Spleen (tissue), 13 donors: Measurements from ENCODE around the gene GLIPR1L1. TPM values are rescaled to one million over a fixed set of nuclear protein-coding genes. Genes with fewer than 3 reads are reported as not detected.

ENCODE experiments used
- DNase-seq: peaks from one replicate; pipeline ENCODE4 v3.0.0-alpha.2; 2020
- H3K27ac ChIP-seq, 8 donors: fragments of 200-600 bp; sonication (generic) in 7 of 8; 1 replicate in 4 of 8; 2 replicates in 4 of 8; pipeline versions ENCODE4 v1.5.0 to v1.8.0; 2016 to 2021; ENCODE audit warnings: inconsistent platforms in 4 of 8, mild to moderate bottlenecking in 4 of 8, moderate library complexity in 1 of 8
- H3K27me3 ChIP-seq, 7 donors: fragments of 200-600 bp; sonication (generic) in 6 of 7; replicated peaks in 1 of 7; 1 replicate in 4 of 7; 2 replicates in 3 of 7; pipeline versions ENCODE4 v1.5.0 to v1.8.0; 2016 to 2021; ENCODE audit warnings: inconsistent platforms in 3 of 7, mild to moderate bottlenecking in 1 of 7
- H3K36me3 ChIP-seq, 6 donors: fragments of 200-600 bp; sonication (generic) in 5 of 6; 1 replicate in 4 of 6; 2 replicates in 2 of 6; pipeline versions ENCODE4 v1.5.0 to v1.8.0; 2016 to 2021; ENCODE audit warnings: inconsistent platforms in 2 of 6
- H3K4me1 ChIP-seq, 6 donors: fragments of 200-600 bp; sonication (generic) in 5 of 6; 1 replicate in 3 of 6; 2 replicates in 3 of 6; pipeline versions ENCODE4 v1.5.0 to v1.8.0; 2016 to 2021; ENCODE audit warnings: inconsistent platforms in 3 of 6
- H3K4me3 ChIP-seq, 8 donors: fragments of 200-600 bp; sonication (generic) in 7 of 8; 1 replicate in 4 of 8; 2 replicates in 4 of 8; pipeline versions ENCODE4 v1.5.0 to v1.8.0; 2016 to 2021; ENCODE audit warnings: inconsistent platforms in 4 of 8, mild to moderate bottlenecking in 4 of 8, moderate library complexity in 2 of 8
- H3K9me3 ChIP-seq, 8 donors: fragments of 200-600 bp; sonication (generic) in 7 of 8; 1 replicate in 4 of 8; 2 replicates in 4 of 8; pipeline versions ENCODE4 v1.5.0 to v1.8.0; 2016 to 2021; ENCODE audit warnings: inconsistent platforms in 4 of 8
- CTCF ChIP-seq, 11 experiments: fragments of 200-600 bp in 7 of 11; fragments of 450-650 bp in 4 of 11; sonication (generic) in 4 of 11; IDR thresholded peaks in 8 of 11; conservative IDR thresholded peaks in 3 of 11; 1 replicate in 7 of 11; 2 replicates in 4 of 11; pipeline versions ENCODE4 v1.4.0 to v1.8.0; 2016 to 2021; ENCODE audit warnings: antibody characterized with exemption in 11 of 11, inconsistent platforms in 4 of 11, mild to moderate bottlenecking in 1 of 11
- POLR2A ChIP-seq, 3 donors: fragments of 450-650 bp; IDR thresholded peaks; one replicate each; pipeline ENCODE4 v1.5.1; 2017; ENCODE audit warnings: antibody characterized with exemption in 3 of 3, mild to moderate bottlenecking in 1 of 3
- POLR2AphosphoS5 ChIP-seq, 3 donors: sonication (generic); formaldehyde crosslinking; IDR thresholded peaks; one replicate each; pipeline ENCODE4 v1.5.1; 2017; ENCODE audit warnings: antibody characterized with exemption in 3 of 3
- WGBS, 5 donors: extraction: QIAGEN DNeasy Blood & Tissue Kit in 3 of 5; methylation state at CpG; one replicate each; pipeline versions ENCODE4 v1.1.5 to v1.1.7; 2013 to 2018; 5-methylcytosine and 5-hydroxymethylcytosine counted together
- intact Hi-C: fragments of 100-400 bp; cut with DNase I; formaldehyde crosslinking; loops from one replicate; pipeline ENCODE4 v1.15.0; 2023; ENCODE audit warnings: low total_unique reads
- long read RNA-seq, 2 donors: transcript quantifications; one replicate each; lab custom pipeline, GENCODE V29; 2026
- polyA plus RNA-seq, 3 donors: library from polyadenylated mRNA; stranded (reverse); fragments of 200-250 nt; gene quantifications; one replicate each; pipeline ENCODE4 v1.2.1, GENCODE V29; 2013
- total RNA-seq, 7 donors: library from RNA; depleted of rRNA in 3 of 7; stranded (reverse); fragments of >200 nt in 3 of 7; fragmentation: NEBNext Ultra II Directional in 4 of 7; extraction: Animal tissue kit (Norgen Biotek cat#: 25700) in 4 of 7; gene quantifications; one replicate each; pipeline versions ENCODE4 v1.1.0 to v1.2.1, GENCODE V29; 2016 to 2021
- donor health status: healthy with polysubstance abuse.
- donor health status: DM: no; HTN: no; CAD: no; lungs with moderate emphysema.
- donor health status: DM: no; HTN: no; CAD: no.
- donor health status: Bipolar disorder and iron deficiency.
- donor health status: healthy.
- donor health status: DM: no; HTN: no; CAD: no.
- donor health status: DM: yes; HTN: yes; CAD: no.

GLIPR1L1 gene
- total RNA-seq (not detected), polyA plus RNA-seq (not detected)
- long read RNA-seq, donor 1: 0 reads
- long read RNA-seq, donor 2: 0 reads

- H3K4me3 ChIP-seq: peak within 1 kb of the TSS in 7 of 8 donors; percentile 6 to 64 (median 28)
- peak; percentile 89 for DNase-seq
- peak; percentile 64 to 73 (median 65) for TF ChIP-seq POLR2AphosphoS5 (IDR thresholded peaks at IDR 0.05)
- TF ChIP-seq CTCF (IDR thresholded peaks at IDR 0.05 in 8 of 11, conservative IDR thresholded peaks at IDR 0.05 in 3 of 11): peak; percentile 53 to 90 (median 82)
- TF ChIP-seq POLR2A (IDR thresholded peaks at IDR 0.05): no peak
- intact Hi-C loops: loop anchor here (10.0 kb wide), 1 partner anchor 180 kb away; the partner anchor contains the start of gene KRR1
- H3K27me3 ChIP-seq: peaks cover 0 to 15% (median 0%) of the 10 kb centered on the region in 7 donors
- H3K27ac ChIP-seq: peak within 1 kb of the TSS in 2 of 8 donors; percentile 28 to 34
- WGBS, 5 donors: 3 to 8% (median 4%) methylated on average over 23 of the region's 23 CpGs
- no peaks in the 10 kb centered on the region for H3K36me3 ChIP-seq
- no peaks in the 10 kb centered on the region for H3K9me3 ChIP-seq
- H3K4me1 ChIP-seq: peaks cover 0 to 27% (median 19%) of the 10 kb centered on the region in 6 donors
These were observed at the start of gene GLIPR1L1 for GRCh38 chr12:75334384-75335030. TSS of gene GLIPR1L1 (plus strand) at chr12:75334670. CDS start at chr12:75334729, 59 bp downstream.

GRCh38 chr12:75288860-75289259, 45.6 kb upstream of the GLIPR1L1 start:
- Histone ChIP-seq H3K9me3 (no peaks in the 10 kb centered on the region), H3K4me3 (no peak overlapping the region), H3K27ac (no peak overlapping the region), H3K36me3 (no peaks in the 10 kb centered on the region), H3K27me3 (no peaks in the 10 kb centered on the region), H3K4me1 (no peaks in the 10 kb centered on the region)
- 59 to 84% (median 74%) methylated on average over 1 of the region's 1 CpG for WGBS, 5 donors
- DNase-seq: no peak
- intact Hi-C loops: no loop called here
- TF ChIP-seq POLR2A (IDR thresholded peaks at IDR 0.05) (no peak), POLR2AphosphoS5 (IDR thresholded peaks at IDR 0.05) (no peak), CTCF (IDR thresholded peaks at IDR 0.05 in 8 of 11, conservative IDR thresholded peaks at IDR 0.05 in 3 of 11) (no peak)

GRCh38 chr12:75289753-75290152, 44.7 kb upstream of the GLIPR1L1 start:
- no peaks in the 10 kb centered on the region for H3K36me3 ChIP-seq
- H3K27me3 ChIP-seq: no peaks in the 10 kb centered on the region
- no peak overlapping the region for H3K4me3 ChIP-seq
- H3K27ac ChIP-seq: no peak overlapping the region
- intact Hi-C loops: no loop called here
- 78 to 91% (median 87%) methylated on average over 1 of the region's 1 CpG for WGBS, 5 donors
- H3K4me1 ChIP-seq: no peaks in the 10 kb centered on the region
- TF ChIP-seq CTCF (IDR thresholded peaks at IDR 0.05 in 8 of 11, conservative IDR thresholded peaks at IDR 0.05 in 3 of 11) (peak in 2 of 11 experiments; percentile 7 to 19), POLR2AphosphoS5 (IDR thresholded peaks at IDR 0.05) (no peak)
- DNase-seq: no peak
- H3K9me3 ChIP-seq: no peaks in the 10 kb centered on the region

GRCh38 chr12:75291014-75291413, 43.5 kb upstream of the GLIPR1L1 start:
- 89 to 94% (median 90%) methylated on average over 1 of the region's 1 CpG for WGBS, 5 donors
- intact Hi-C loops: no loop called here

More at GRCh38 chr12:75291014-75291413, 43.5 kb upstream of the GLIPR1L1 start:
- no peaks in the 10 kb centered on the region for H3K27me3 ChIP-seq
- no peak overlapping the region for H3K27ac ChIP-seq
- no peaks in the 10 kb centered on the region for H3K4me1 ChIP-seq
- H3K4me3 ChIP-seq: no peak overlapping the region
- DNase-seq: no peak
- TF ChIP-seq CTCF (IDR thresholded peaks at IDR 0.05 in 8 of 11, conservative IDR thresholded peaks at IDR 0.05 in 3 of 11) (no peak), POLR2AphosphoS5 (IDR thresholded peaks at IDR 0.05) (no peak), POLR2A (IDR thresholded peaks at IDR 0.05) (no peak)
- no peaks in the 10 kb centered on the region for H3K36me3 ChIP-seq
- no peaks in the 10 kb centered on the region for H3K9me3 ChIP-seq
